Measurements from ENCODE around the gene FGF10.

Gene FGF10

GRCh38 chr5:44257221-44257620 lies 132.0 kb downstream of the FGF10 start:
- Histone ChIP-seq H3K27me3 (ENCODE audit: low read depth, low read length) (no peaks in the 10 kb centered on the region), H3K4me1 (ENCODE audit: control insufficient read depth in 1 of 2, insufficient read depth in 2 of 2, low read length in 2 of 2) (no peaks in the 10 kb centered on the region), H3K36me3 (ENCODE audit: control insufficient read depth in 1 of 2, insufficient read depth in 2 of 2, low read length in 2 of 2) (no peaks in the 10 kb centered on the region), H3K4me3 (ENCODE audit: low read depth in 1 of 2, low read length in 2 of 2) (no peak overlapping the region), H3K27ac (ENCODE audit: low read length) (no peak overlapping the region), H3K9me3 (ENCODE audit: control insufficient read depth in 1 of 2, low read length in 2 of 2) (no peaks in the 10 kb centered on the region)

Data from muscle layer of duodenum (tissue), 2 donors.